DMS114 treated with DMSO at 0.1 percent for 48 hours (cell line): ENCODE data around the gene SFMBT1.
"Not testable (repeated sequence)": the region's sequence is repeated elsewhere in the genome, so short reads cannot be mapped to it uniquely, and the experiment has no call there.

Source experiments
- DNase-seq: peaks from one replicate; lab custom pipeline; 2025; ENCODE audit not compliant: unreplicated experiment; lab: John Stamatoyannopoulos, UW

The SFMBT1 gene

GRCh38 chr3:53039376-53039752, 6.5 kb downstream of the SFMBT1 start:
- DNase-seq: no peak

- no peak for DNase-seq
These were observed 7.0 kb downstream of the SFMBT1 start for GRCh38 chr3:53038679-53039375.

GRCh38 chr3:53035825-53036619, 9.9 kb downstream of the SFMBT1 start:
- no peak for DNase-seq

GRCh38 chr3:53035018-53035417, 10.9 kb downstream of the SFMBT1 start:
- not testable (repeated sequence) for DNase-seq

GRCh38 chr3:53034411-53034810, 11.5 kb downstream of the SFMBT1 start:
- DNase-seq: not testable (repeated sequence)

GRCh38 chr3:53032609-53033008, 13.3 kb downstream of the SFMBT1 start:
- DNase-seq: no peak

GRCh38 chr3:53030619-53031449, 15.0 kb downstream of the SFMBT1 start:
- DNase-seq: no peak

GRCh38 chr3:53028641-53029040, 17.2 kb downstream of the SFMBT1 start:
- DNase-seq: no peak

GRCh38 chr3:53027254-53027844, 18.5 kb downstream of the SFMBT1 start:
- DNase-seq: no peak

GRCh38 chr3:53026382-53027162, 19.3 kb downstream of the SFMBT1 start:
- DNase-seq: no peak

GRCh38 chr3:53024315-53024714, 21.6 kb downstream of the SFMBT1 start:
- no peak for DNase-seq

- DNase-seq: no peak
These were observed 22.6 kb downstream of the SFMBT1 start for GRCh38 chr3:53023072-53023823.

- DNase-seq: no peak
These were observed 23.2 kb downstream of the SFMBT1 start for GRCh38 chr3:53022647-53023046.

- DNase-seq: no peak
These were observed 29.6 kb downstream of the SFMBT1 start for GRCh38 chr3:53016236-53016635.

GRCh38 chr3:53011324-53011723, 34.5 kb downstream of the SFMBT1 start:
- DNase-seq: no peak

GRCh38 chr3:53009826-53010539, 35.9 kb downstream of the SFMBT1 start:
- DNase-seq: no peak

GRCh38 chr3:53008932-53009331, 36.9 kb downstream of the SFMBT1 start:
- DNase-seq: no peak

GRCh38 chr3:53005854-53006513, 39.9 kb downstream of the SFMBT1 start:
- DNase-seq: no peak

- DNase-seq: no peak
These were observed 40.5 kb downstream of the SFMBT1 start for GRCh38 chr3:53005338-53005737.
